Type B pancreatic cell (in vitro differentiated cells): ENCODE results near the gene RITA1. TPM values are rescaled to one million over a fixed set of nuclear protein-coding genes. Genes with fewer than 3 reads are reported as not detected.

Source experiments
- DNase-seq: peaks from one replicate; pipeline ENCODE4 v3.0.0; 2021; ENCODE audit warnings: mixed read lengths; ENCODE audit not compliant: unreplicated experiment; ENCODE audit errors: extremely low spot score
- H3K27ac Mint-ChIP-seq: 2 replicates; pipeline ENCODE4 v1.8.0; 2021; ENCODE audit warnings: mild to moderate bottlenecking, mixed read lengths
- H3K27me3 Mint-ChIP-seq: 2 replicates; pipeline ENCODE4 v1.8.0; 2021; ENCODE audit warnings: mixed read lengths
- H3K36me3 Mint-ChIP-seq: 2 replicates; pipeline ENCODE4 v1.8.0; 2021; ENCODE audit warnings: mixed read lengths
- H3K4me1 Mint-ChIP-seq: one replicate; pipeline ENCODE4 v1.8.0; 2021; ENCODE audit warnings: mixed read lengths; ENCODE audit not compliant: unreplicated experiment
- H3K4me3 Mint-ChIP-seq: 2 replicates; pipeline ENCODE4 v1.8.0; 2021; ENCODE audit warnings: mild to moderate bottlenecking, mixed read lengths
- H3K9me3 Mint-ChIP-seq: 2 replicates; pipeline ENCODE4 v1.8.0; 2021; ENCODE audit warnings: mixed read lengths
- CTCF ChIP-seq: fragments of 200-600 bp; sonication (generic); conservative IDR thresholded peaks from 2 replicates; pipeline ENCODE4 v1.5.0; 2021; ENCODE audit warnings: antibody characterized with exemption, mild to moderate bottlenecking
- total RNA-seq: library from RNA; stranded (reverse); gene quantifications from 2 replicates; pipeline ENCODE4 v1.2.1, GENCODE V29; 2021; ENCODE audit warnings: low replicate concordance

The RITA1 gene
- total RNA-seq, 1 donor from 2014 or later: 19.0 TPM

- TF ChIP-seq CTCF: no peak
- H3K9me3 Mint-ChIP-seq: no peaks in the 10 kb centered on the region
- peaks cover 3% of the 10 kb centered on the region for H3K4me1 Mint-ChIP-seq
- H3K27ac Mint-ChIP-seq: no peak overlapping the region
- peaks cover 25% of the 10 kb centered on the region for H3K36me3 Mint-ChIP-seq
- no peaks in the 10 kb centered on the region for H3K27me3 Mint-ChIP-seq
- DNase-seq: no peak
- H3K4me3 Mint-ChIP-seq: no peak overlapping the region
Measured at GRCh38 chr12:113170457-113170856, 15.1 kb upstream of the RITA1 start.

- H3K9me3 Mint-ChIP-seq: no peaks in the 10 kb centered on the region
- no peak overlapping the region for H3K27ac Mint-ChIP-seq
- H3K4me3 Mint-ChIP-seq: no peak overlapping the region
- H3K4me1 Mint-ChIP-seq: peaks cover 3% of the 10 kb centered on the region
- no peaks in the 10 kb centered on the region for H3K27me3 Mint-ChIP-seq
- TF ChIP-seq CTCF: no peak
- DNase-seq: no peak
- H3K36me3 Mint-ChIP-seq: peaks cover 25% of the 10 kb centered on the region
Measured at GRCh38 chr12:113170926-113171325, 14.6 kb upstream of the RITA1 start.

GRCh38 chr12:113171543-113171942, 14.0 kb upstream of the RITA1 start:
- H3K36me3 Mint-ChIP-seq: peaks cover 24% of the 10 kb centered on the region
- H3K4me1 Mint-ChIP-seq: peaks cover 3% of the 10 kb centered on the region
- no peak overlapping the region for H3K27ac Mint-ChIP-seq
- no peak overlapping the region for H3K4me3 Mint-ChIP-seq
- no peak for DNase-seq
- H3K9me3 Mint-ChIP-seq: no peaks in the 10 kb centered on the region
- TF ChIP-seq CTCF: no peak
- no peaks in the 10 kb centered on the region for H3K27me3 Mint-ChIP-seq

- Mint-ChIP-seq H3K4me3 (no peak overlapping the region), H3K9me3 (no peaks in the 10 kb centered on the region), H3K4me1 (peaks cover 3% of the 10 kb centered on the region), H3K27me3 (no peaks in the 10 kb centered on the region), H3K27ac (no peak overlapping the region), H3K36me3 (peaks cover 27% of the 10 kb centered on the region)
- no peak for TF ChIP-seq CTCF
- no peak for DNase-seq
Measured at GRCh38 chr12:113172185-113172584, 13.3 kb upstream of the RITA1 start.

GRCh38 chr12:113173081-113173698, 12.3 kb upstream of the RITA1 start:
- no peak for DNase-seq
- H3K27ac Mint-ChIP-seq: no peak overlapping the region
- no peaks in the 10 kb centered on the region for H3K9me3 Mint-ChIP-seq
- peaks cover 3% of the 10 kb centered on the region for H3K4me1 Mint-ChIP-seq
- peaks cover 38% of the 10 kb centered on the region for H3K36me3 Mint-ChIP-seq
- no peaks in the 10 kb centered on the region for H3K27me3 Mint-ChIP-seq
- H3K4me3 Mint-ChIP-seq: no peak overlapping the region
- no peak for TF ChIP-seq CTCF
